Activated CD4-positive, alpha-beta T cell treated with anti-CD3 and anti-CD28 coated beads for 1 hour (primary cell): ENCODE data around the gene DICER1.
"Not testable (repeated sequence)": the region's sequence is repeated elsewhere in the genome, so short reads cannot be mapped to it uniquely, and the experiment has no call there.

ENCODE experiments used
- DNase-seq: peaks from one replicate; pipeline ENCODE4 v3.0.0-alpha.2; 2020

Gene DICER1

DNA sequence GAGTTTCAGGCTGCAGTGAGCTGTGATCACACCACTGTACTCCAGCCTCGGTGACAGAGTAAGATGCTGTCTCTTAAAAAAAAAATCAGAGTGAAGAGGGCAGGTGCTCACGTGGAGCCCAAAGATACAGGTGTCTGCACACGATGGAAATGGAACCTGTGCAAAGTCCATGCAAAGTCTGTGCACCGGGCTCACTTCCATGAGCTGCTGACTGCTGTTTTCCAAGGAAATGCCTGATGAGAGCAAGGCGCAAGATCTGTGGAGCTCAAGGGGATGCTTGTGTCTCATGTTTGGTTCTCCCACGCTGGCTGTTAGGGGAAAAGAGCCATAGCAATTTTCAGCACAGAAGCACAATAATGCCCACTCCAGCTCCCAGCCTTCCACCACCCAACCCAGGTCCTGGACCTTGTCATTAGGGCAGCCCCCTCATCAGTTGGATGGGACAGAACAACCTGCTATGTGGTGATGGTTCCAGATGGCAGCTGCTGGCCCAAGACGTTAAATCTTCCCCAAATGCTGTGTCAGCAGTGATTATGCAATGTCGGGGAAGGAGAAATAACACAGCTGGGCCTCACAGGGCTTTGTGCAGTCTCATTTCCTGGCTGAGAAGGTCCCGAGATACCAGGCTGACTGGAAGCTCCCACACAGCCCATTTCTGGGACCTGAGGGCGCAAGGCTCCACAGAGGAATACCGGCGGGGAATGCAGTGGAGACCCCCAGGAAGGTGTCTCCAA, 27.9 kb upstream of the DICER1 start:
- DNase-seq = no peak

DNA sequence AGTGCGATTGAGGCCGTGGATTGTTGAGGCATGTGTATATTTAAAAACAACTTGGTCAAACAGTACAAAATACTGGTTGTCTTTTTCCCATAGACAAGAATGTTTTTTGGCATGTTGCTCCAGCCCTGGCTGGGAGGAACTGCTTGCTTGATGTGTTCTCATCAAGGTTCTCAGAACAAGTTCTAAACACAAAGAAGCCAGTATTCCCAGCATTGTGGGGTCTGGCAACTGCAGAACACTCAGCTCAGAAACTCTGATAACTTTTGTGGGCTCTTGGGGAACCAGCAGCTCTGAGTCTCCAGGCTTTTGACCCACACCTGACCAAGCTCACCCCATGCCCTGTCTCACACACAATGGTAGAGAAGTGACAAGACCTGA, 27.1 kb upstream of the DICER1 start:
- DNase-seq = no peak

DNA sequence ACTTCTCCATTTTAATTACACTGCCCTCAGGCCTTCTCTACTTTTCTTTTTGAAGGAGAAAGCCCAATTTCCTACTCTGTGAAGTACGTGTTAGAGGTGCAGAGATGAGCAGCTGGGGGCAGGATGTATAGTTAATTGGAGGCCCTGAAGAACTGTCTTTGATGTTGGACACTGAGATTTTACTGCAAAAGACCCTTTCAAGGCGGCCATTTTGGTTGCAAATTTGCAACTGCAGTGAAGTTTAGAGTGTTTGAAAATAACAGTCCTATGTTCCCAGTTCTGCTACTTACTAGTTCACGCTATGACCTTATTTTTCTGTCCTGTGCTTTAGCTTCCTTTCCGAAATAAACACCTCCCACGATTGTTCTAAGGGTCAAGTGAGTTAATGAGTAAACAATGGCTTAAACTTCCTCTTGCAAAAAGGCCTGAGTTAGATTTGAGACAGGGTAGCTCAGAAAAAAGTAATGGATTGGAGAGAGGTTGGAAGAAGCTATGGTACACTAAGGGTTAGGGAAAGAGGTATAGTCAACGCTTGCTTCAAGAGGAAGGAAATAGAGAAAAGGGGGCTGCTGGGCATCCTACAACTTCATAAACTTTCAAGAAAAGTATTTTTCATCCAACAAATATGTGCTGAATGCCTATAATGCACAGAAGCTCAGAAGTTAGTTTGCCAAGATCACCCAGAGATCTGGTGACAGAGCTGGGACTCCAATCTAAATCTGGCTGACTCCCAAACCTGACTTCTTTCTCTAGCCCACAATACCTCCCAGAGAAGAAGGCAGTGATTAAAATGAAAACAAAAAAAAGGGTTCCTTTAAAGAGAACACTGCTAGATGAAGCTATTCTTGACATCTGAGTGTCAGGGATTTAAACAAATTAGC, 26.4 kb upstream of the DICER1 start:
- DNase-seq = no peak

DNA sequence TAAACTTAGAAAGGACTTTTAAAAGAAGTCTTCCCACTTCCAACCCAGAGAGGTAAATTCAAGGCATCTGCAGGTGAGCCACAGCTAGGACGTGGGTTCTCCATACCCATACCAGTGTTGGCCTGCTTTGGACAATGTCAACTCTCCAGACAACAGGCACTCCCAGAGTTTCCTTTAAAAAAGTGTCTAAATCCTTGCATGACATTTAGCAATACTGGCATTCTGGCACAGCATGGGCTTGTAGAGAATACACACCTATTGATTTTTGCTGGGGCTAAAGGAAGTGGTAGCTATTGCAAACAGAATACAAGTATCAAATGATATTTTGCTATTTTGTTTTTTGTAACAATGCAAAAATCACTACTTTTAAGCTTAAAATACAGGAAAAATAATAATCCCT, 25.8 kb upstream of the DICER1 start:
- no peak for DNase-seq

DNA sequence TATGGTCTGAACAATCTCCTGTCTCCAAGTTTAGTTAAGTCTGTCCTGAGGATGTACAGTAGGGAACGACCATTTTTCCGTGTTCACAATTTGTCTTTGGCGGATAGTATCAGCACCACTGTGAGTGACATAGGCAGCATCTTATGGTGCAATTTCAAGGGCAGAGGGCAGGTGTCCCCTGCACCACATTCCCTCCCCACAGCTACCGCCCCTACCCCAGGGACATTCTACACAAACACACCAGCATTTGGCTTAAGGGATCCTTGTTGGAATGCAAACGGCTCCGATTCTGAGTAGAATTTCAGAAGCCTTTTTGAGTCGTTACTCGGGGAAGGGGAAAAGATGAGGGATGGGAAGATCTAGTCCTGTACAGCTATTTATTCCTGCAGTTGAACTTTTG, 25.1 kb upstream of the DICER1 start:
- DNase-seq = no peak

DNA sequence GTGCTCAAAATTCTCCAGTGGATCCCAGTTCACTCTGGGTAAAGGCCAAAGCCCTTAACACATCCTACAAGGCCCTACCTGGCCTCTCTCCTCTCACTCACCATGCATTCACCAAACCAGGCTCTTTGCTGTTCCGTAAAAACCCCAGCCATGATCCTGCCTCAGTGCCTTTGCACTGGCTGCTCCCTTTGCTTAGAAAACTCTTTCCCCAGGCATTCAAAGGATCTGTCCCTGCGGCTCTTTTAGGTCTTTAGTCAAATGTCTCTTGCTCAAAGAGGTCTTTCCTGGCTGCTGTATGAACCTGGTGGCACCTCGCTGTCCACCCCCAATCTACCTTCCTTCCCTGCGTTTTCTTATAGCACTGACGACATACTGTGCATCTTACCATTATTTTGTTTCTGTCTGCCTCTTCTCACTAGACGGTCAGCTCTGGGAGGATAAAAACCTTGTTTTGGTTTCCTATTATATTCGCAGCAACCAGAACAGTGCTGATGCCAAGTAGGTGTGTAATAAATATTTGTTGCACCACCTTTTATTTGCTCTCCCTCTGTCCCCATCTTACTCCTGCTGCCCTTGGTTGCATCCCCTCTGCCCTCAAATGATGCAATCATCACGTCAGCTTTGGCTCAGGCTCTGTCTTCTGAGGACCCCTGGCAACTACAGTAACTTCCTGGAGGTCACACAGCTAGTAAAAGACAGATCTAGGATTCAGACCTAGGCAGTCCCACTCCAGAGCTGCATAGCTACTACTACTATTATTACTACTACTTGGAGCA, 23.8 kb upstream of the DICER1 start:
- DNase-seq = no peak

DNA sequence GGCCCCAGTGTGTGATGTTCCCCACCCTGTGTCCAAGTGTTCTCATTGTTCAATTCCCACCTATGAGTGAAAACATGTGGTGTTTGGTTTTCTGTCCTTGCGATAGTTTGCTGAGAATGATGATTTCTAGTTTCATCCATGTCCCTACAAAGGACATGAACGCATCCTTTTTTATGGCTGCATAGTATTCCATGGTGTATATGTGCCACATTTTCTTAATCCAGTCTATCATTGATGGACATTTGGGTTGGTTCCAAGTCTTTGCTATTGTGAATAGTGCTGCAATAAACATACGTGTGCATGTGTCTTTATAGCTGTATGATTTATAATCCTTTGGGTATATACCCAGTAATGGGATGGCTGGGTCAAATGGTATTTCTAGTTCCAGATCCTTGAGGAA, 18.3 kb upstream of the DICER1 start:
- not testable (repeated sequence) for DNase-seq

DNA sequence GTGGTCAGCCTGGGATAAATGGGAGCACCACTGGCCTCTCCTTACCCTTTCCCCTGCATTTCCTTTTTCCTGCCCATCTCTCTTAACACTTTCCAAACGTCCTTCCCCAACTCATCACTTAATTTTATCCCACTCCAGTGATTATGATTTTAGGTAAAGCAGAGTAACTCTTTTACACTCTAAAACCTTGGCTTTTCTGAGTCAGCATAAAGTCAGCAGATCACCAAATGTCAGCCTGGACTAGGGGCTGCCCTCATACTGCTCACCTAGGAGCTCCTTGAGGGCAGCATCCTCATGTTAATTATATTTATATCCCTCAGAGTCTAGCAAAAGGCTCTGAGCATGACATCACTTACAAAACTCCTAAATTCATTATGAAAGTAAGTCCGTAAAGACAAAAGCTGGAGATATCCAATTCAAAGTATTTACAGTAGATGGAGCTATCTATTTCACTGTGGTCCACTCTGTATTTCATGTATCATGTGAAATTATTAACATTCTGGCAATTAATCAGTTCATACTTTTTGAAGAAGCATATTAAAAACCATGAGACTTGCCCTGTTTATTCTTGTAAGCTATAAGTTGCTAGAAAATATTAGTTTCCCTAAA, 17.0 kb upstream of the DICER1 start:
- DNase-seq = no peak

DNA sequence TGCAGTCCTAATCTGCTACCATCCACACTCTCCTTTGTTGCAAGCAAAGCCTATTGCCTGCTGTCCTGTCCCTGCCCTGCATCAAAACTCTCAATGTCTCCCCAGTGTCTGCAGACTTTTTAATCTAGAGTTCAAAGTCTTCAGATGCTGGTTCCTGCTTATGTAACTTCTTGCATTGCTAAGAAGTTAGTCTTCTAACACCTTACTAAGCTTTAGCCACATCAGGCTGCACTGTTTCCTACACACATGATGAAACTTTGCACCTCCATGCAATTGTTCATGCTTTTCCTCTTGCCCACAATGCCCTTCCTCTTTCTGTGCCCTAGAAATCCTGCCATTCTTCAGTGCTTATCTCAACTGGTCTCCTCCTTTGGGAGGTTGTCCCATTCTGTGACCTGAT, 16.2 kb upstream of the DICER1 start:
- DNase-seq = no peak

DNA sequence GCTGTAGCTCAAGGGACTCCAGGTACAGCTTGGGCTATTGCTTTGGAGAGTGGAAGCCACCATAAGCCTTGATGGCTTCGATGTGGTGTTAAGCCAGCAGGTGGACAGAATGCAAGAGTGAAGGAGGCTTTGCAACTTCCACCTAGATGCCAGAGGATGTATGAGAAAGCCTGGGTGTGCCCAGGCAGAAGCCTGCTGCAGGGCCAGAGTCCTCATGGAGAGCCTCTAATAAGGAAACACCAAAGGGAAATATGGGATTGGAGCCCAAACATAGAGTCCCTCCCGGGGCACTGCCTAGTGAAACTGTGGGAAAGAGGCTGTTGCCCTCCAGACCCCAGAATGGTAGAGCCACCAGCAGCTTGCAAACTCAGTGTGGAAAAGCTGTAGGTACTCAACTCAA, 9.8 kb upstream of the DICER1 start:
- DNase-seq = no peak

DNA sequence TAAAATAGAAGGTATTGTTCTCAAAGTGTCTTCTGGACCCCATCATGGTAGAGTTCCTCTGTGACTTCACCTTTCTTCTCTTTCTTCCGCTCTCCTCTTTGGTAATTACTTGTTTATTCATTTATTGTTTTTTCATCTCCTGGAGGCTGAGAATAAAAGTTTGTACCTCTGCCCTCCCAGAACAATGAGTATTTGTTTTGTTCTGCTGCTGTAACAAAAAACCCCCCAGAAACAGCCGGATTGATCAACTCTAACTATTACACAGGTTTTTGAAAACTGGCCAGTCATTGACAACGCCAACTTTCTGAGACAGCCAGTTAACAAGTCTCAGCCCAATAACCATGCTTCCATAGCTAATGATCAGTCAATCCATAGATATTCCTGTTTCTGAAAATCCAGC, 8.2 kb upstream of the DICER1 start:
- no peak for DNase-seq

DNA sequence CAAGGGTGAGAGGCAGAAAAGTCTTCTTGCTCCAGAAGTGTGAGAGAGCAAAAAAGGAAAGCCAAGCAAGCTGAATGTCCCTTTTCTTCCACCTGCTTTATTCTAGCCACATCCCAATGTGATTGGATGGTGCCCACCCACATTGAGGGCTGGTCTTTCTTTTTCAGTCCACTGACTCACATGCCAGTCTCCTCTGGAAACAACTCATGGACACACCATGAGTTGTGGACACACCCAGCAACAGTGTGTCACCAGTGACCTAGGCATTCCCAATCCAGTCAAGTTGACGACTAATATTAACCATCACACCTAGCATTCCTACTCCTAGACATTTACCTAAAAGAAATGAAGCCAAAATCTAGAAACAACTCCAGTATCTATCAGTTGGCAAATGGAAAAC, 7.2 kb upstream of the DICER1 start:
- DNase-seq = no peak

DNA sequence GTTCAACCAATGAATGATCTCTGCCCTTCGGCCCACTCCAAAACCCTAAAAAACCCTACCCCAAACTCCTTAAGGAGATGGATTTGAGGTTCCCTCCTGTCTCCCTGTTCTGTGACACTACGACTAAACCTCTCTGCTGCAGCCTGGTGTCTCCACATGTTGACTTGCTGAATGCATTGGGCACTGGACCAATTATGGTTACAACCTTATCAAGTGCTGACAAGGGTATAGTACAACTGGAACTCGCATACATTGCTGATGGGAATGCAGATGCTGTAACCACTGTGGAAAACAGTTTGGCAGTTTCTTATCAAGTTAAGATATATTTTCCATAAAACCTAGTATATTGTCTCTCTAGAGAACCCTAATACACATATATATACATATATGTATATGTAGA, 6.3 kb upstream of the DICER1 start:
- DNase-seq = no peak

DNA sequence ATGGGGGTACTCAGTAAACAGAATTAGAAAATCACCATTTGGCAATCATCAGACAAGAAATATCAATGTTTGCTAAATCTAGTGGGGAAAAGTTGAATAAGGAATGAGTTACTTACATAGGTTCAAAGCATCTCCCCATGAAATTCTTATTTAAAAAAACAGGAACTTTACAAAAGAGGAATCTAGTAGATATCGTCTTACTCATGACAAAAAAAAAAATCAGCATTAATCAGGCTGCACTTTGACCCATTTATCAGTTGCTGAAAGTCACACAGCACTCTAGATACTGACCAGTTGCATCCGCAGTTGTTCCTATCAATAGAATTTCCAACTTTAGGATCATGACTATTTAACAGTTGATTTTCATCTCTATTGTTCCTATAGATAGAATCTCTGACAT, 5.8 kb upstream of the DICER1 start:
- DNase-seq = no peak

DNA sequence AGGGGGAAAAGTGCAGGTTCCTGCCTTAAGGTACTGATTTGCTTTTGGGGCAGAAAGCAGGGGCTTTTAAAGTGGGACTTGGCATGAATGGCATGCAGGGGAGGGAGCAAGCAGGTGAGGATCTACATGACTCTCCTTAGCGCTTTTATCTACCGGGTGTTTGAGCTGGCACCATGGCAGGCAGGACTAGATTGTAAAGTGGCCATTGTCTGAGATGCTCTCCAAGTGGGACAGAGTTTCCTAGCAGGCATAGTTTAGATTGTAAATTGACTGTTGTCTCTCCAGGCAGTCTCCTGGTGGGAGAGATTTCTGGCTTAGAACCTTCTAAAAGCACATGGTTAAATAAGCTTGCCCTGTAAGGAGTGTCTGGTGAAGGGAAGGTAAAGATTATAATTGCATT, 5.3 kb upstream of the DICER1 start:
- no peak for DNase-seq

DNA sequence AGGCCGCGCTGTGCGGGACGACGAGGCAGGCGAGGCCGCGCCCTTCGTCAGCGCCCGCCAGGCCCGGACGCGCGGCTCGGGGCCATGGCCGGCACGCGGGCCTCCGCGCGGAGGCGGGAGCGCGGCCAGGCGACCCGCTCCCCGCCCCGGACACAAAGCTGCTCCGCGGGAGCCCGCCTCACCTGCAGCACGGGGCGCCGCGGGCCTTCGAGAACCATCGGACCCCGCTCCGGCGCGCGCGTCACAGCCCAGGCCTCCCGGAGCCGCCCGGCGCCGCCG, 342 bp downstream of the DICER1 start:
- DNase-seq = no peak

DNA sequence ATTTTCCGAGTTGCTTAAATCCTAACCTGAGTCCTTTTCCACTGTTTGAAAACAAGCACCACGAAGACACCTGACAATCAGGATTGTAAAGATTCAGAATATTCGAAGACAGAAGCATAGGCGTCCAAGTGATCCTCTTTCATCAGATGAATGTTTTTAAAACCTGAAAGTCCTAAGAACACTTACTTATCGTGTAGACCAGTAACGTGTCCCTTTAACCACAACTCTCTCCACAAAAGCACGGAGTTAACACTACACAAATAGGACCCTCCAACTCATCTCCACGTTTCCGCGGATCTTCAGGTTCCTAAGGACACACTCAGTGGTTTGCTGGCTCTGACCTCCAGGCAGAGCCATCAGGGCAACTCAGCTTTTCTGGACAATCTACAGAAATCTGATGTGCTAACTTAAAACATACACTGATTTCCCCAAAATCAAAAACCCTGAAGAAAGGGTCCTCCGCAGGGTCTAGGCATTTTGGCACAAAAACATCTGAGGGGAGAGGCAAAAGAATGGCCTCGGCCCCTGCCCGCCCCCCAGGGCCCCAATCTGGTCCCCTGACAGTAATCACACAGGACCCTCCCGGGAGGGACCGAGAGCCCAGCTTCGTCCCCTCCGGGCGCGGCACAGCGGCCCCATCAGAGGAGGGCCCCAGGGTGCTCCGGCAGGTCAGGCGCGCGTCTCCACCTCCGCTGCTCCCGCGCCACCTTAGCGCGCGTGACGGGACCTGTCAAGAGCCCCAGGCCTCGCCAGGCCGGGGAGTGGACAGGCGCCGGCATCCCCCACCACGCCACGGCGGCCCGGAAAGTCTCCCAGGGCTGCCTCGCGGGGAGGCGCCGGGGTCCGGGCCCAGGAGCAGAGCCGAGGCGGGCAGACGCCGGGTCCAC, 925 bp downstream of the DICER1 start:
- no peak for DNase-seq

DNA sequence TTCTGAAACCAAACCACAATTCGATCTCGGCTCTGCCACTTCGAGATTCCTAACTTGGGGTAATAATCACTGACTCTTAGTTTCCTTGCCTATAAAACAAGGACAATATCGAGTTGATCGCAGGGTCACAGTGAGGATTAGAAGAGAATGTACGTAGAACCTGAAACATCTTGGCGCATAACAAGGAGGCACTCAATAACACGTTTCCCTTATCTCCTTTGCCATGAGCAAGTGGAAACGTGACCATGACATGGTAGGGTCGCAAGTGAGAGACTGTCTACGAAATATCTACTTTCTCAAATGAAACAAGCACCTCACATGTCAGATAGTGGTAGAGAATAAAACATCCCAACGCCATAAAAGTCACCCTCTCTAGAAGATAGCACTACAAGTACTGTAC, 2.3 kb downstream of the DICER1 start:
- DNase-seq = no peak

DNA sequence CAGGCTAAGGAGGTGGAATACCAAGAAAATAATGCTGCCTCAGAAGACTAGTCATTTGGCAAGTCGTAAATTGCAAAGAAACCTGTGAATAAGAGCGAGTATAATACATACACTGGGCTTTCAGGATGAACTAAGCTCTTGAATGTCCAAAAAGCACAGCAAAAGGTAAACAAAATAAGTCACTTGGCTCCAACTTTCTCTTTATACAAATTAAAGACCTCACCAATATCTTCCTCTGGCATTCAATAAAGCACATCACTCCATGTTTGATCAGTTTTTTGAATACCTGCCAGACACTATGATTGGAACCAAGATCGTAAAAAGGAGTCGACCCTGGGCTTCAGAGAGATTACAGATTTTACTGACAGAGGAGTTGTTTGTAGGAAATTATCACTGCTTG, 3.5 kb downstream of the DICER1 start:
- no peak for DNase-seq

DNA sequence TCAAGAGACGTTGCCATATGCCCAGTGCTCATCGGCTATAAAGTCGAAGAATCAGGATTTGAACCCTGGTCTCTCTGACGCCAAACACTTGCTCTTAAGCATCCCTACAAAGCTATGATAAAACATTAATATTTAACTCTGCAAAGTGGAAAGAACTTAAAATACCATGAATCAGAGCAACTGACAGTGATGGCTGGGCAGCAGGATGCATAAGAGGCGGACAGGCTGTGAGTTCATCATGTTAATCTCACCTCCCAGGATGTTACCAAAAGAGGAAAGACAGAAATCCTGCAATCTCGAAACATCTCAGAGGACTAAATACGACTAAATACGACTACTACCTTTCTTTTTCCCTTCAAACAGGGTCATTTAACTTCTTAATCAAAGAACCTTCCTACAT, 5.8 kb downstream of the DICER1 start:
- no peak for DNase-seq

DNA sequence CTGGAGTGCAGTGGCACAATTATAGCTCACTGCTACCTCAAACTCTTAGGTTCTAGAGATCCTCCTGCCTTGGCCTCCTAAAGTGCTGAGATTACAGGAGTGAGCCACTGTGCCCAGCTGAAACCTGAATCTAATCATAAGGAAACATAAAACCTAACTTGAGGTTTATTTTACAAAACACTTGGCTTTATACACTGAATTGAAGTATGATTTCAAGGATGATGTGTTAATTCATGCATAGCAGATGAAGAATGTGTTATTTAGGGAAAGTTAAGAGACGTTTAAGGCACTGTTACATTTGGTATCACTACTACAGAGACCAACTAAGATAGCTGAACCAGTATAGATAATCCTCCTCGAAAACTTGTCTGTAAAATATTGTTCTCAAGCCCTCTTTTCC, 6.4 kb downstream of the DICER1 start:
- DNase-seq = no peak

DNA sequence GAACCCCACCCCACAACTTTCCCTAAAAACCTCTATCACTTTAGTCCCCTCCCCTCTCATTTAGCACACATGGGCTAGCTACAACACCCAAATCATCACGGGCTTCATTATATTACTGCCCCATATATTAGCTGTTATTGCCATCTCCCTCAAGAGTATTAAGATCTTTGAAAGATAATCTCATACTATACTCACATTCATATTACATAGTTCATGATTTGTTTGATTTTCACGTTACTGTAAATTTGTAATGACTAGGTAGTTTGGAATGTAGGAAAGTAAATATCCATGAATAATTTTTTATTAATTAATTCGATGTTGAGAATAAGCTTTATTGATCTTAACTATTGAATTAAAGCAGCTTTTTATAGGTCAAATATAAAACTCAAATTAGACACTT, 7.9 kb downstream of the DICER1 start:
- DNase-seq = no peak

DNA sequence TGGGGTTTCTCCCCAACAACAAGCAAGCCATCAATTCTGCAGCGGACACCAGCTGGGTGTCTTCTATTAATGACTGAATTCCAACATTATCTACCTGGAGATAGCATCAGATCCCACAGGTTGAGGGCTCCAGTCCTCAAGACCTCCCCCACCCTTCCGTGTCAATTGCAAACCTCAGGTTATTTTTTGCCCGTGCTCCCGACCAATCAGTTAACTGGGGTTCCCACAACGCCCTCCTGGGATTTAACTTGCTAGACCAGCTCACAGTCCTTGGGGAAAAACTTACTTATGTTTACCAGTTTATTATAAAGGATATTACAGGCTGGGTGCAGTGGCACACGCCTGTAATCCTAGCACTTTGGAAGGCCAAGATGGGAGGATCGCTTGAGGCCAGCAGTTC, 9.7 kb downstream of the DICER1 start:
- DNase-seq = no peak
